ENCODE measurements around the gene IRF8.

Gene IRF8

GRCh38 chr16:85954927-85955519 is 56.1 kb downstream of the IRF8 start:
- DNase-seq = no peak
- Mint-ChIP-seq H3K9me3 (no peaks in the 10 kb centered on the region), H3K36me3 (ENCODE audit: low read depth) (no peaks in the 10 kb centered on the region), H3K27me3 (ENCODE audit: low read depth, poor library complexity) (peaks cover 27% of the 10 kb centered on the region), H3K27ac (no peak overlapping the region), H3K4me3 (no peak overlapping the region), H3K4me1 (peaks cover 9% of the 10 kb centered on the region)
- TF ChIP-seq CTCF (IDR thresholded peaks at IDR 0.05) = no peak

GRCh38 chr16:85955566-85955965 is 56.6 kb downstream of the IRF8 start:
- TF ChIP-seq CTCF (IDR thresholded peaks at IDR 0.05) = no peak
- Mint-ChIP-seq H3K36me3 (ENCODE audit: low read depth) (no peaks in the 10 kb centered on the region), H3K4me3 (no peak overlapping the region), H3K9me3 (no peaks in the 10 kb centered on the region), H3K27ac (no peak overlapping the region), H3K4me1 (peaks cover 9% of the 10 kb centered on the region), H3K27me3 (ENCODE audit: low read depth, poor library complexity) (peaks cover 23% of the 10 kb centered on the region)
- no peak for DNase-seq

- H3K4me3 Mint-ChIP-seq = no peak overlapping the region
- H3K27ac Mint-ChIP-seq = no peak overlapping the region
- no peak for TF ChIP-seq CTCF (IDR thresholded peaks at IDR 0.05)
- no peaks in the 10 kb centered on the region for H3K36me3 Mint-ChIP-seq (ENCODE audit: low read depth)
- H3K27me3 Mint-ChIP-seq (ENCODE audit: low read depth, poor library complexity) = peaks cover 21% of the 10 kb centered on the region
- H3K9me3 Mint-ChIP-seq = no peaks in the 10 kb centered on the region
- H3K4me1 Mint-ChIP-seq = peaks cover 9% of the 10 kb centered on the region
- no peak for DNase-seq
These were observed 57.5 kb downstream of the IRF8 start for GRCh38 chr16:85956426-85956825.

GRCh38 chr16:85958731-85959130 is 59.8 kb downstream of the IRF8 start:
- Mint-ChIP-seq H3K4me1 (peaks cover 19% of the 10 kb centered on the region), H3K27ac (no peak overlapping the region), H3K36me3 (ENCODE audit: low read depth) (no peaks in the 10 kb centered on the region), H3K27me3 (ENCODE audit: low read depth, poor library complexity) (peaks cover 18% of the 10 kb centered on the region), H3K9me3 (no peaks in the 10 kb centered on the region), H3K4me3 (no peak overlapping the region)
- DNase-seq = no peak
- TF ChIP-seq CTCF (IDR thresholded peaks at IDR 0.05) = no peak

- TF ChIP-seq CTCF (IDR thresholded peaks at IDR 0.05) = no peak
- H3K27ac Mint-ChIP-seq = no peak overlapping the region
- H3K4me3 Mint-ChIP-seq = no peak overlapping the region
- H3K36me3 Mint-ChIP-seq (ENCODE audit: low read depth) = no peaks in the 10 kb centered on the region
- H3K4me1 Mint-ChIP-seq = peaks cover 24% of the 10 kb centered on the region
- H3K27me3 Mint-ChIP-seq (ENCODE audit: low read depth, poor library complexity) = peaks cover 18% of the 10 kb centered on the region
- no peak for DNase-seq
- no peaks in the 10 kb centered on the region for H3K9me3 Mint-ChIP-seq
These were observed 60.7 kb downstream of the IRF8 start for GRCh38 chr16:85959686-85960085.

GRCh38 chr16:85960486-85961046 is 61.6 kb downstream of the IRF8 start:
- no peak overlapping the region for H3K27ac Mint-ChIP-seq

More at GRCh38 chr16:85960486-85961046, 61.6 kb downstream of the IRF8 start:
- peaks cover 24% of the 10 kb centered on the region for H3K4me1 Mint-ChIP-seq
- H3K27me3 Mint-ChIP-seq (ENCODE audit: low read depth, poor library complexity) = peaks cover 20% of the 10 kb centered on the region
- no peak for TF ChIP-seq CTCF (IDR thresholded peaks at IDR 0.05)
- H3K9me3 Mint-ChIP-seq = no peaks in the 10 kb centered on the region
- H3K36me3 Mint-ChIP-seq (ENCODE audit: low read depth) = no peaks in the 10 kb centered on the region
- H3K4me3 Mint-ChIP-seq = no peak overlapping the region
- DNase-seq = no peak

All from nephron progenitor cell (in vitro differentiated cells).